ENCODE measurements around the gene THRB.

THRB gene

GRCh38 chr3:24498796-24499195, 4.1 kb upstream of the THRB start:
- H3K14ac ChIP-seq (ENCODE audit: low read length): no peak overlapping the region
- H3K4me2 ChIP-seq (ENCODE audit: insufficient read depth, low read length, poor library complexity, severe bottlenecking): no peak overlapping the region
- no peak for DNase-seq (ENCODE audit: low spot score)
- no CpG with 5 or more reads among the region's 2 CpGs for WGBS, 2 donors (ENCODE audit: extremely low coverage in 2 of 2, insufficient read length in 2 of 2, insufficient replicate concordance in 1 of 2)
- peaks cover 0 to 43% (median 15%) of the 10 kb centered on the region in 3 experiments for H3K27me3 ChIP-seq (ENCODE audit: control insufficient read depth in 3 of 3, insufficient read depth in 3 of 3, low read depth in 1 of 3, low read length in 3 of 3)
- no peak overlapping the region for H3K27ac ChIP-seq (replicated peaks; ENCODE audit: low read length)
- H4K8ac ChIP-seq (ENCODE audit: low read depth, low read length): no peak overlapping the region
- no peak overlapping the region for H4K91ac ChIP-seq (ENCODE audit: low read depth, low read length, poor library complexity)
- no peaks in the 10 kb centered on the region for H3K9me3 ChIP-seq (replicated peaks in 1 of 2; ENCODE audit: control insufficient read depth in 2 of 2, insufficient read depth in 1 of 2, low read depth in 1 of 2, low read length in 2 of 2)
- H3K4me3 ChIP-seq (ENCODE audit: low read length in 2 of 2): no peak overlapping the region
- no peak overlapping the region for H3K4ac ChIP-seq (ENCODE audit: low read length)
- H3K23ac ChIP-seq (ENCODE audit: low read depth, low read length, poor library complexity): no peak overlapping the region
- no peak overlapping the region for H2BK120ac ChIP-seq (ENCODE audit: low read depth, low read length)
- no peaks in the 10 kb centered on the region for H3K79me1 ChIP-seq (ENCODE audit: low read depth, low read length)
- no peaks in the 10 kb centered on the region for H3K36me3 ChIP-seq (replicated peaks in 1 of 2; ENCODE audit: control insufficient read depth in 2 of 2, insufficient read depth in 2 of 2, low read length in 2 of 2)
- no peak overlapping the region for H3K18ac ChIP-seq (ENCODE audit: low read length)
- H3K9ac ChIP-seq (ENCODE audit: low read depth, low read length, poor library complexity): no peak overlapping the region
- no peak overlapping the region for H2AK5ac ChIP-seq (ENCODE audit: low read depth, low read length)
- no peak overlapping the region for H2BK5ac ChIP-seq (ENCODE audit: low read length)
- H3K4me1 ChIP-seq (ENCODE audit: control insufficient read depth in 2 of 2, insufficient read depth in 1 of 2, low read depth in 1 of 2, low read length in 2 of 2): peaks cover 0 to 4% of the 10 kb centered on the region in 2 donors
- no peak overlapping the region for H2BK15ac ChIP-seq (ENCODE audit: low read length)
- no peak overlapping the region for H2BK12ac ChIP-seq (ENCODE audit: low read length)
- H2AFZ ChIP-seq (ENCODE audit: low read length): no peak overlapping the region

- H3K9ac ChIP-seq (ENCODE audit: low read depth, low read length, poor library complexity): no peak overlapping the region
- no peak overlapping the region for H3K14ac ChIP-seq (ENCODE audit: low read length)
- no peak overlapping the region for H3K4me3 ChIP-seq (ENCODE audit: low read length in 2 of 2)
- H3K9me3 ChIP-seq (replicated peaks in 1 of 2; ENCODE audit: control insufficient read depth in 2 of 2, insufficient read depth in 1 of 2, low read depth in 1 of 2, low read length in 2 of 2): no peaks in the 10 kb centered on the region
- H3K23ac ChIP-seq (ENCODE audit: low read depth, low read length, poor library complexity): no peak overlapping the region
- no peak overlapping the region for H2BK12ac ChIP-seq (ENCODE audit: low read length)
- H3K79me1 ChIP-seq (ENCODE audit: low read depth, low read length): no peaks in the 10 kb centered on the region
- H2BK120ac ChIP-seq (ENCODE audit: low read depth, low read length): no peak overlapping the region
- H2AFZ ChIP-seq (ENCODE audit: low read length): no peak overlapping the region
- WGBS, 2 donors (ENCODE audit: extremely low coverage in 2 of 2, insufficient read length in 2 of 2, insufficient replicate concordance in 1 of 2): no CpG with 5 or more reads among the region's 2 CpGs
- H3K4ac ChIP-seq (ENCODE audit: low read length): no peak overlapping the region
- peaks cover 0 to 47% (median 16%) of the 10 kb centered on the region in 3 experiments for H3K27me3 ChIP-seq (ENCODE audit: control insufficient read depth in 3 of 3, insufficient read depth in 3 of 3, low read depth in 1 of 3, low read length in 3 of 3)
- no peak for DNase-seq (ENCODE audit: low spot score)
- H3K18ac ChIP-seq (ENCODE audit: low read length): no peak overlapping the region
- H2BK5ac ChIP-seq (ENCODE audit: low read length): no peak overlapping the region
- no peak overlapping the region for H3K27ac ChIP-seq (replicated peaks; ENCODE audit: low read length)
- H3K36me3 ChIP-seq (replicated peaks in 1 of 2; ENCODE audit: control insufficient read depth in 2 of 2, insufficient read depth in 2 of 2, low read length in 2 of 2): no peaks in the 10 kb centered on the region
- H4K8ac ChIP-seq (ENCODE audit: low read depth, low read length): no peak overlapping the region
- no peak overlapping the region for H3K4me2 ChIP-seq (ENCODE audit: insufficient read depth, low read length, poor library complexity, severe bottlenecking)
- no peak overlapping the region for H2BK15ac ChIP-seq (ENCODE audit: low read length)
- no peak overlapping the region for H2AK5ac ChIP-seq (ENCODE audit: low read depth, low read length)
- peaks cover 1 to 4% of the 10 kb centered on the region in 2 donors for H3K4me1 ChIP-seq (ENCODE audit: control insufficient read depth in 2 of 2, insufficient read depth in 1 of 2, low read depth in 1 of 2, low read length in 2 of 2)
- no peak overlapping the region for H4K91ac ChIP-seq (ENCODE audit: low read depth, low read length, poor library complexity)
Measured at GRCh38 chr3:24498391-24498790, 3.7 kb upstream of the THRB start.

GRCh38 chr3:24497942-24498341, 3.3 kb upstream of the THRB start:
- Histone ChIP-seq H4K91ac (ENCODE audit: low read depth, low read length, poor library complexity) (no peak overlapping the region), H2BK15ac (ENCODE audit: low read length) (no peak overlapping the region), H3K4me3 (ENCODE audit: low read length in 2 of 2) (no peak overlapping the region), H3K14ac (ENCODE audit: low read length) (no peak overlapping the region), H3K4me1 (ENCODE audit: control insufficient read depth in 2 of 2, insufficient read depth in 1 of 2, low read depth in 1 of 2, low read length in 2 of 2) (peaks cover 1 to 4% of the 10 kb centered on the region in 2 donors), H2BK120ac (ENCODE audit: low read depth, low read length) (no peak overlapping the region), H3K9ac (ENCODE audit: low read depth, low read length, poor library complexity) (no peak overlapping the region), H3K27me3 (ENCODE audit: control insufficient read depth in 3 of 3, insufficient read depth in 3 of 3, low read depth in 1 of 3, low read length in 3 of 3) (peaks cover 0 to 51% (median 18%) of the 10 kb centered on the region in 3 experiments), H3K23ac (ENCODE audit: low read depth, low read length, poor library complexity) (no peak overlapping the region), H2BK12ac (ENCODE audit: low read length) (no peak overlapping the region), H3K27ac (replicated peaks; ENCODE audit: low read length) (no peak overlapping the region), H4K8ac (ENCODE audit: low read depth, low read length) (no peak overlapping the region), H3K36me3 (replicated peaks in 1 of 2; ENCODE audit: control insufficient read depth in 2 of 2, insufficient read depth in 2 of 2, low read length in 2 of 2) (no peaks in the 10 kb centered on the region), H2BK5ac (ENCODE audit: low read length) (no peak overlapping the region), H3K79me1 (ENCODE audit: low read depth, low read length) (no peaks in the 10 kb centered on the region), H3K9me3 (replicated peaks in 1 of 2; ENCODE audit: control insufficient read depth in 2 of 2, insufficient read depth in 1 of 2, low read depth in 1 of 2, low read length in 2 of 2) (no peaks in the 10 kb centered on the region), H3K4me2 (ENCODE audit: insufficient read depth, low read length, poor library complexity, severe bottlenecking) (no peak overlapping the region), H2AFZ (ENCODE audit: low read length) (no peak overlapping the region), H2AK5ac (ENCODE audit: low read depth, low read length) (no peak overlapping the region), H3K4ac (ENCODE audit: low read length) (no peak overlapping the region), H3K18ac (ENCODE audit: low read length) (no peak overlapping the region)
- 100% methylated on average over 2 of the region's 2 CpGs; no CpG with 5 or more reads in 1 of the 2 donors for WGBS, 2 donors (ENCODE audit: extremely low coverage in 2 of 2, insufficient read length in 2 of 2, insufficient replicate concordance in 1 of 2)
- DNase-seq (ENCODE audit: low spot score): no peak

- H3K14ac ChIP-seq (ENCODE audit: low read length): no peak overlapping the region
- H3K4me3 ChIP-seq (ENCODE audit: low read length in 2 of 2): no peak overlapping the region
- no peak overlapping the region for H3K9ac ChIP-seq (ENCODE audit: low read depth, low read length, poor library complexity)
- H3K4me2 ChIP-seq (ENCODE audit: insufficient read depth, low read length, poor library complexity, severe bottlenecking): no peak overlapping the region
- H4K8ac ChIP-seq (ENCODE audit: low read depth, low read length): no peak overlapping the region
- no peaks in the 10 kb centered on the region for H3K79me1 ChIP-seq (ENCODE audit: low read depth, low read length)
- no peak overlapping the region for H3K18ac ChIP-seq (ENCODE audit: low read length)
- H2BK120ac ChIP-seq (ENCODE audit: low read depth, low read length): no peak overlapping the region
- no peak overlapping the region for H2AK5ac ChIP-seq (ENCODE audit: low read depth, low read length)
- no peak overlapping the region for H2AFZ ChIP-seq (ENCODE audit: low read length)
- peaks cover 1 to 4% of the 10 kb centered on the region in 2 donors for H3K4me1 ChIP-seq (ENCODE audit: control insufficient read depth in 2 of 2, insufficient read depth in 1 of 2, low read depth in 1 of 2, low read length in 2 of 2)
- H3K27ac ChIP-seq (replicated peaks; ENCODE audit: low read length): no peak overlapping the region
- H2BK12ac ChIP-seq (ENCODE audit: low read length): no peak overlapping the region
- DNase-seq (ENCODE audit: low spot score): peak; percentile 35
- WGBS, 2 donors (ENCODE audit: extremely low coverage in 2 of 2, insufficient read length in 2 of 2, insufficient replicate concordance in 1 of 2): no CpG with 5 or more reads among the region's 16 CpGs
- peaks cover 0 to 62% (median 19%) of the 10 kb centered on the region in 3 experiments for H3K27me3 ChIP-seq (ENCODE audit: control insufficient read depth in 3 of 3, insufficient read depth in 3 of 3, low read depth in 1 of 3, low read length in 3 of 3)
- no peak overlapping the region for H2BK5ac ChIP-seq (ENCODE audit: low read length)
- no peak overlapping the region for H3K4ac ChIP-seq (ENCODE audit: low read length)
- H3K23ac ChIP-seq (ENCODE audit: low read depth, low read length, poor library complexity): no peak overlapping the region
- no peaks in the 10 kb centered on the region for H3K36me3 ChIP-seq (replicated peaks in 1 of 2; ENCODE audit: control insufficient read depth in 2 of 2, insufficient read depth in 2 of 2, low read length in 2 of 2)
- no peaks in the 10 kb centered on the region for H3K9me3 ChIP-seq (replicated peaks in 1 of 2; ENCODE audit: control insufficient read depth in 2 of 2, insufficient read depth in 1 of 2, low read depth in 1 of 2, low read length in 2 of 2)
- no peak overlapping the region for H2BK15ac ChIP-seq (ENCODE audit: low read length)
- H4K91ac ChIP-seq (ENCODE audit: low read depth, low read length, poor library complexity): no peak overlapping the region
Measured at GRCh38 chr3:24496529-24497482, 2.2 kb upstream of the THRB start.
